ENCODE results near the gene IDE.
A peak's percentile ranks its signal among the peaks of the same experiment; 100 is the strongest.
"Not testable (repeated sequence)": the region's sequence is repeated elsewhere in the genome, so short reads cannot be mapped to it uniquely, and the experiment has no call there.

The IDE gene

GRCh38 chr10:92573798-92574547 lies at the start of gene IDE:
IDE (minus strand) TSS chr10:92574093; CDS start chr10:92574019, 74 bp downstream.
- DNase-seq (ENCODE audit: low read depth, low spot score), result peak; percentile 95

GRCh38 chr10:92619368-92619767 lies 45.5 kb upstream of the IDE start:
- DNase-seq (ENCODE audit: low read depth, low spot score), result no peak

GRCh38 chr10:92615515-92615914 lies 41.6 kb upstream of the IDE start:
- no peak for DNase-seq (ENCODE audit: low read depth, low spot score)

- DNase-seq (ENCODE audit: low read depth, low spot score), result no peak
Observed at GRCh38 chr10:92604841-92605240, 30.9 kb upstream of the IDE start.

- DNase-seq (ENCODE audit: low read depth, low spot score), result no peak
Observed at GRCh38 chr10:92598321-92598720, 24.4 kb upstream of the IDE start.

- DNase-seq (ENCODE audit: low read depth, low spot score), result no peak
Observed at GRCh38 chr10:92595505-92595904, 21.6 kb upstream of the IDE start.

- no peak for DNase-seq (ENCODE audit: low read depth, low spot score)
Observed at GRCh38 chr10:92593619-92594588, 20.0 kb upstream of the IDE start.

- DNase-seq (ENCODE audit: low read depth, low spot score), result peak; percentile 97
Observed at GRCh38 chr10:92592761-92593618, 19.1 kb upstream of the IDE start, which contains the start of gene KIF11. KIF11 (plus strand) TSS chr10:92593130; CDS start chr10:92593376, 246 bp downstream.

- peak; percentile 91 for DNase-seq (ENCODE audit: low read depth, low spot score)
Observed at GRCh38 chr10:92591550-92592022, 17.7 kb upstream of the IDE start.

- DNase-seq (ENCODE audit: low read depth, low spot score), result peak; percentile 59
Observed at GRCh38 chr10:92590623-92591549, 17.0 kb upstream of the IDE start.

GRCh38 chr10:92582347-92582746 lies 8.5 kb upstream of the IDE start:
- DNase-seq (ENCODE audit: low read depth, low spot score), result not testable (repeated sequence)

GRCh38 chr10:92575961-92576360 lies 2.1 kb upstream of the IDE start:
- no peak for DNase-seq (ENCODE audit: low read depth, low spot score)

- peak; percentile 13 for DNase-seq (ENCODE audit: low read depth, low spot score)
Observed at GRCh38 chr10:92574548-92575261, 812 bp upstream of the IDE start.

GRCh38 chr10:92573091-92573797 lies 649 bp downstream of the IDE start:
- DNase-seq (ENCODE audit: low read depth, low spot score), result peak; percentile 37

GRCh38 chr10:92572362-92573090 lies 1.4 kb downstream of the IDE start:
- DNase-seq (ENCODE audit: low read depth, low spot score), result peak; percentile 19

- DNase-seq (ENCODE audit: low read depth, low spot score), result no peak
Observed at GRCh38 chr10:92571649-92572048, 2.2 kb downstream of the IDE start.

- DNase-seq (ENCODE audit: low read depth, low spot score), result not testable (repeated sequence)
Observed at GRCh38 chr10:92569663-92570062, 4.2 kb downstream of the IDE start.

- no peak for DNase-seq (ENCODE audit: low read depth, low spot score)
Observed at GRCh38 chr10:92569071-92569470, 4.8 kb downstream of the IDE start.

Data from ELF-1 (cell line).